ENCODE measurements around the gene CYP27B1. TPM values are rescaled to one million over a fixed set of nuclear protein-coding genes. Genes with fewer than 3 reads are reported as not detected.

Gene CYP27B1
- total RNA-seq, 1 experiment from 2014 or later, result 27.5 TPM

DNA sequence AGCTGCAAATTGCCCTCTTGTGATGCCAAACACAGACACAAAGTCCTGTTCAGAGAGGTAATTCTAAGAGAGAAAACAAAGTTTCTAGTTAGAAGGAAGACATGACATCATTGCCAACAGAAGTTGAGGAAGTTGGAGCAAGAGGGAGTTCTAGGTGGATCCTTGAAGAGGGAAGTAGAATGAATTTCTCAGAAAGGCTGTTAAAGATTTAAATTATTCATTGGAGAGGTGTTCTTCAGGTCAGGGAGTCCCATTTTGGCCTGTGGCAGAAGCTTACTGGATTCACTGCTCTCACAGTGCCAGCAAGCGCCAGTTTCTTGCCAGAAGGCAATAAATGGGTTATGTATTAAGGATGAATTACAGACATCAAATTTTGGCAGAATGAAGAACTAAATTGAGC, 31.1 kb upstream of the CYP27B1 start:
- peaks cover 9% of the 10 kb centered on the region for H3K4me1 Mint-ChIP-seq (ENCODE audit: insufficient read depth, unreplicated experiment)

DNA sequence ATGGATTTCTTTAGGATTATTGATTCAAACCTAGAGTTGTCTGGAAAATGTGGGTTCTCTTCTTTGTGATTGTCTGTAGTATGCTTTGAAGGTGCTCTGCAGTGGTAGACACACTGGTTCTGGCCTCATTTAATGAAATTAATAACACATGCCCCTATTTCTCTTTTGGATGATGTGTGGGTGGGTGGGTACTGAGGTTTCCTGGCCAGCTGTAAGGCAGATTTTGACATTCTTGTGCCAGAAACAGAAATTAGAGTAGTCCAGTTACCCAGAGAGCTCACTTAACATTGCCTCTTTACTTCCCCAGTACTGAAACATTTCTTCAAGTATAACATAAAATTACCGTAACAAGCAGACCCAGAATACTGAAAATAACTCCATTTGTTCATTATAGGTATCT, 30.1 kb upstream of the CYP27B1 start:
- CTCF ChIA-PET, result interaction anchor here (1.0 to 4.4 kb wide), 5 partner anchors 9 to 108 kb away, joined by 3 to 27 read pairs (median 6); partner anchors contain the start of gene TSFM
- no peaks in the 10 kb centered on the region for H3K27me3 Mint-ChIP-seq (ENCODE audit: insufficient read depth, unreplicated experiment)
- intact Hi-C loops (cut with micrococcal nuclease), result no loop called here
- H3K36me3 Mint-ChIP-seq (ENCODE audit: insufficient read depth, unreplicated experiment), result peaks cover 74% of the 10 kb centered on the region
- no peak overlapping the region for H3K4me3 Mint-ChIP-seq (ENCODE audit: unreplicated experiment)
- no peaks in the 10 kb centered on the region for H3K9me3 Mint-ChIP-seq (ENCODE audit: unreplicated experiment)
- no peak for TF ChIP-seq CTCF (IDR thresholded peaks at IDR 0.05; ENCODE audit: unreplicated experiment)
- no TSS peak for BruUV-seq (replicated peaks)
- no peak overlapping the region for H3K27ac Mint-ChIP-seq (ENCODE audit: low read depth, unreplicated experiment)
- no peak for DNase-seq (ENCODE audit: unreplicated experiment)
- peaks cover 9% of the 10 kb centered on the region for H3K4me1 Mint-ChIP-seq (ENCODE audit: insufficient read depth, unreplicated experiment)
- POLR2A ChIA-PET, result interaction anchor here (1.1 to 1.3 kb wide), 2 partner anchors 10 to 31 kb away, joined by 3 to 4 read pairs; no protein-coding TSS in a partner anchor

More for the DNA sequence above, 31.1 kb upstream of the CYP27B1 start:
- intact Hi-C loops (cut with micrococcal nuclease), result no loop called here
- ChIA-PET POLR2A (interaction anchor here (1.1 kb wide), 2 partner anchors 33 to 67 kb away, joined by 3 read pairs; no protein-coding TSS in a partner anchor), CTCF (interaction anchor here (1.2 to 4.4 kb wide), 5 partner anchors 14 to 107 kb away, joined by 3 to 27 read pairs (median 6); partner anchors contain the start of gene TSFM)
- H3K9me3 Mint-ChIP-seq (ENCODE audit: unreplicated experiment), result no peaks in the 10 kb centered on the region
- H3K4me3 Mint-ChIP-seq (ENCODE audit: unreplicated experiment), result no peak overlapping the region
- TF ChIP-seq CTCF (IDR thresholded peaks at IDR 0.05; ENCODE audit: unreplicated experiment), result no peak
- BruUV-seq (replicated peaks), result no TSS peak
- peaks cover 65% of the 10 kb centered on the region for H3K36me3 Mint-ChIP-seq (ENCODE audit: insufficient read depth, unreplicated experiment)
- no peak overlapping the region for H3K27ac Mint-ChIP-seq (ENCODE audit: low read depth, unreplicated experiment)
- DNase-seq (ENCODE audit: unreplicated experiment), result no peak
- H3K27me3 Mint-ChIP-seq (ENCODE audit: insufficient read depth, unreplicated experiment), result no peaks in the 10 kb centered on the region

GRCh38 chr12:57795354-57795753, 28.5 kb upstream of the CYP27B1 start:
- Mint-ChIP-seq H3K27me3 (ENCODE audit: insufficient read depth, unreplicated experiment) (no peaks in the 10 kb centered on the region), H3K4me3 (ENCODE audit: unreplicated experiment) (no peak overlapping the region), H3K4me1 (ENCODE audit: insufficient read depth, unreplicated experiment) (peaks cover 9% of the 10 kb centered on the region), H3K9me3 (ENCODE audit: unreplicated experiment) (no peaks in the 10 kb centered on the region), H3K36me3 (ENCODE audit: insufficient read depth, unreplicated experiment) (peaks cover 91% of the 10 kb centered on the region), H3K27ac (ENCODE audit: low read depth, unreplicated experiment) (peak overlapping the region; percentile 19)
- ChIA-PET POLR2A (no interaction called here), CTCF (no interaction called here)
- DNase-seq (ENCODE audit: unreplicated experiment), result peak; percentile 72
- intact Hi-C loops (cut with micrococcal nuclease), result no loop called here
- TF ChIP-seq CTCF (IDR thresholded peaks at IDR 0.05; ENCODE audit: unreplicated experiment), result no peak
- BruUV-seq (replicated peaks), result no TSS peak

DNA sequence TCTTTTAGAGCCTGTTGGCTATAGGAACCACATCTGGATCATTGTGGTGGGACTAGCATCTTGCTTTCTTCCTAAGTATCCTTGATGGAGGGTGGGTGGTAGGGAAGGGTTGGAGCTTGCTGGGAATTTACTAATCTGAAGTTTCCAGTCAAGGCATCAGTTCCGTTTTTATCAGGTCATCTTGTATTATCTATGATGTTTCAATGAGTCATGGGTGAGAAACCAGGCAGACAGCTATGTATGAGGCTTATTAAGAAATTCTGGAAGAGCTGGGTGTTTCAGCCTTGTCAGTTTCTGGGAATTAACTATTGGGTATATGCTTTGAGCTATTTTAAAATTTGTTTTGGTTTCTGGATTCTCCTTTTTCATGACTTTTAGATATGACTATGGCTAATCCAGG, 27.0 kb upstream of the CYP27B1 start:
- no peak overlapping the region for H3K4me3 Mint-ChIP-seq (ENCODE audit: unreplicated experiment)
- no peaks in the 10 kb centered on the region for H3K9me3 Mint-ChIP-seq (ENCODE audit: unreplicated experiment)
- intact Hi-C loops (cut with micrococcal nuclease), result no loop called here
- H3K27ac Mint-ChIP-seq (ENCODE audit: low read depth, unreplicated experiment), result no peak overlapping the region
- BruUV-seq (replicated peaks), result no TSS peak
- no peak for TF ChIP-seq CTCF (IDR thresholded peaks at IDR 0.05; ENCODE audit: unreplicated experiment)
- peak; percentile 74 for DNase-seq (ENCODE audit: unreplicated experiment)
- CTCF ChIA-PET, result interaction anchor here (0.6 to 3.8 kb wide), 8 partner anchors 9 to 132 kb away, joined by 3 to 20 read pairs (median 3); partner anchors contain the start of gene TSFM
- H3K4me1 Mint-ChIP-seq (ENCODE audit: insufficient read depth, unreplicated experiment), result peaks cover 9% of the 10 kb centered on the region
- no peaks in the 10 kb centered on the region for H3K27me3 Mint-ChIP-seq (ENCODE audit: insufficient read depth, unreplicated experiment)
- H3K36me3 Mint-ChIP-seq (ENCODE audit: insufficient read depth, unreplicated experiment), result peaks cover 94% of the 10 kb centered on the region
- POLR2A ChIA-PET, result interaction anchor here (0.7 to 3.0 kb wide), 12 partner anchors 10 to 110 kb away, joined by 3 to 33 read pairs (median 4); partner anchors contain the start of genes CDK4, CTDSP2, EEF1AKMT3 and METTL1

Data from MCF 10A (cell line).